IMR-90 (cell line): ENCODE data around the gene AHSG. TPM values are rescaled to one million over a fixed set of nuclear protein-coding genes. Genes with fewer than 3 reads are reported as not detected.

ENCODE experiments used
- ATAC-seq: fragments of 200-7000 bp; cut with Tn5 transposase; 2 replicates; pipeline ENCODE4 v1.9.1; 2020; ENCODE audit warnings: low read depth, mild to moderate bottlenecking, moderate library complexity
- BruUV-seq: library from RNA; stranded (reverse); fragments of 400-500 nt; replicated peaks from 2 replicates; lab custom pipeline; 2021; lab: Mats Ljungman, UMichigan
- CTCF ChIA-PET: fragments of 300-600 bp; formaldehyde crosslinking; extraction: SDS; loops from one replicate; lab custom pipeline; 2021; ENCODE audit warnings: antibody characterized with exemption; lab: Yijun Ruan, JAX
- POLR2A ChIA-PET: fragments of 300-600 bp; sonication (Branson Sonifier 250); formaldehyde crosslinking; loops from one replicate; lab custom pipeline; 2022; ENCODE audit warnings: antibody characterized with exemption; ENCODE audit not compliant: unreplicated experiment; lab: Charles Lee
- DNase-seq: peaks from one replicate; pipeline ENCODE4 v3.0.0; 2013
- H2AFZ ChIP-seq: replicated peaks from 2 replicates; pipeline ENCODE3; 2013; ENCODE audit warnings: low read length, mild to moderate bottlenecking; ENCODE audit not compliant: poor library complexity
- H2AK5ac ChIP-seq: 2 replicates; pipeline ENCODE4 v1.6.1; 2013; ENCODE audit warnings: low read depth, low read length, inconsistent platforms
- H2AK9ac ChIP-seq: replicated peaks from 2 replicates; pipeline ENCODE3; 2013; ENCODE audit warnings: mild to moderate bottlenecking, low read depth, low read length, moderate library complexity; ENCODE audit not compliant: poor library complexity
- H2BK120ac ChIP-seq: 2 replicates; pipeline ENCODE4 v1.6.1; 2013; ENCODE audit warnings: low read depth, low read length, inconsistent platforms
- H2BK15ac ChIP-seq: 3 replicates; pipeline ENCODE4 v1.6.1; 2013; ENCODE audit warnings: low read depth, low read length, inconsistent platforms
- H2BK20ac ChIP-seq: 2 replicates; pipeline ENCODE4 v1.6.1; 2013; ENCODE audit warnings: low read depth, mild to moderate bottlenecking, inconsistent platforms, low read length, moderate library complexity
- H2BK5ac ChIP-seq: 2 replicates; pipeline ENCODE4 v1.6.1; 2013; ENCODE audit warnings: mild to moderate bottlenecking, low read depth, low read length, inconsistent platforms; ENCODE audit not compliant: poor library complexity, severe bottlenecking
- H3K14ac ChIP-seq: replicated peaks from 2 replicates; pipeline ENCODE4 v1.6.1; 2013; ENCODE audit warnings: low read depth, low read length, inconsistent platforms
- H3K18ac ChIP-seq: 2 replicates; pipeline ENCODE4 v1.6.1; 2013; ENCODE audit warnings: low read depth, low read length, control low read depth
- H3K23ac ChIP-seq: 2 replicates; pipeline ENCODE4 v1.6.1; 2013; ENCODE audit warnings: low read depth, low read length, inconsistent platforms
- H3K27ac ChIP-seq: 2 replicates; pipeline ENCODE4 v1.5.1; 2013; ENCODE audit warnings: mild to moderate bottlenecking, control low read depth, low read length; ENCODE audit not compliant: insufficient read depth
- H3K27me3 ChIP-seq: 2 replicates; pipeline ENCODE4 v1.6.1; 2013; ENCODE audit warnings: low read length; ENCODE audit not compliant: control insufficient read depth, insufficient read depth
- H3K36me3 ChIP-seq: 2 replicates; pipeline ENCODE4 v1.6.1; 2013; ENCODE audit warnings: low read length, mixed read lengths; ENCODE audit not compliant: control insufficient read depth, insufficient read depth
- H3K4ac ChIP-seq: 2 replicates; pipeline ENCODE4 v1.6.1; 2013; ENCODE audit warnings: low read depth, low read length, inconsistent platforms
- H3K4me1 ChIP-seq: 2 replicates; pipeline ENCODE4 v1.6.1; 2013; ENCODE audit warnings: low read length, mixed read lengths; ENCODE audit not compliant: control insufficient read depth, insufficient read depth
- H3K4me2 ChIP-seq: 2 replicates; pipeline ENCODE4 v1.6.1; 2013; ENCODE audit warnings: low read depth, mild to moderate bottlenecking, control low read depth, low read length, moderate library complexity
- H3K4me3 ChIP-seq: 2 replicates; pipeline ENCODE4 v1.5.1; 2013; ENCODE audit warnings: low read depth, mild to moderate bottlenecking, control low read depth, low read length, moderate library complexity; ENCODE audit not compliant: insufficient read depth
- H3K56ac ChIP-seq: 2 replicates; pipeline ENCODE4 v1.6.1; 2013; ENCODE audit warnings: low read length, inconsistent platforms; ENCODE audit not compliant: insufficient read depth; ENCODE audit errors: extremely low read depth
- H3K79me1 ChIP-seq, 2 experiments: 2 replicates each; pipeline ENCODE4 v1.6.1; 2013; ENCODE audit warnings: low read length in 2 of 2, inconsistent platforms in 1 of 2, low read depth in 1 of 2
- H3K9ac ChIP-seq: 2 replicates; pipeline ENCODE4 v1.6.1; 2013; ENCODE audit warnings: low read depth, low read length, control low read depth
- H3K9me1 ChIP-seq: 2 replicates; pipeline ENCODE4 v1.6.1; 2013; ENCODE audit warnings: low read length, inconsistent platforms; ENCODE audit not compliant: insufficient read depth
- H3K9me3 ChIP-seq: 2 replicates; pipeline ENCODE4 v1.6.1; 2013; ENCODE audit warnings: low read length; ENCODE audit not compliant: control insufficient read depth, insufficient read depth
- H4K20me1 ChIP-seq: 2 replicates; pipeline ENCODE4 v1.6.1; 2013; ENCODE audit warnings: low read length, inconsistent platforms; ENCODE audit not compliant: insufficient read depth
- H4K5ac ChIP-seq: 2 replicates; pipeline ENCODE4 v1.6.1; 2013; ENCODE audit warnings: mild to moderate bottlenecking, low read depth, low read length, control low read depth
- H4K8ac ChIP-seq, 2 experiments: 2 replicates each; pipeline ENCODE4 v1.6.1; 2013; ENCODE audit warnings: low read depth in 2 of 2, low read length in 2 of 2, control low read depth in 1 of 2, inconsistent platforms in 1 of 2
- H4K91ac ChIP-seq: 2 replicates; pipeline ENCODE4 v1.6.1; 2013; ENCODE audit warnings: low read depth, low read length, inconsistent platforms; ENCODE audit not compliant: insufficient read depth
- BHLHE40 ChIP-seq: fragments of 150-350 bp; IDR thresholded peaks from 2 replicates; pipeline ENCODE4 v1.6.1; 2016; ENCODE audit warnings: mild to moderate bottlenecking, low read depth, low read length
- CEBPB ChIP-seq: IDR thresholded peaks from 2 replicates; pipeline ENCODE4 v1.6.1; 2012; ENCODE audit warnings: low read depth, low read length, improper control_type of control experiment
- CHD1 ChIP-seq: IDR thresholded peaks from 2 replicates; pipeline ENCODE4 v1.6.1; 2012; ENCODE audit warnings: low read depth, low read length, improper control_type of control experiment
- CTCF ChIP-seq: conservative IDR thresholded peaks from 2 replicates; pipeline ENCODE4 v1.5.1; 2012; ENCODE audit warnings: mild to moderate bottlenecking, low read depth, low read length, improper control_type of control experiment
- ELK1 ChIP-seq: fragments of 150-350 bp; IDR thresholded peaks from 2 replicates; pipeline ENCODE4 v1.6.1; 2016; ENCODE audit warnings: low read depth, mild to moderate bottlenecking, low read length, moderate library complexity, borderline replicate concordance
- MAFK ChIP-seq: IDR thresholded peaks from 2 replicates; pipeline ENCODE4 v1.6.1; 2012; ENCODE audit warnings: low read depth, low read length, improper control_type of control experiment
- MAZ ChIP-seq: IDR thresholded peaks from 2 replicates; pipeline ENCODE4 v1.6.1; 2012; ENCODE audit warnings: low read depth, mild to moderate bottlenecking, low read length, improper control_type of control experiment, moderate library complexity, borderline replicate concordance
- MXI1 ChIP-seq: IDR thresholded peaks from 2 replicates; pipeline ENCODE4 v1.6.1; 2012; ENCODE audit warnings: low read depth, mild to moderate bottlenecking, low read length, moderate library complexity, borderline replicate concordance
- RAD21 ChIP-seq: IDR thresholded peaks from 2 replicates; pipeline ENCODE4 v1.6.1; 2012; ENCODE audit warnings: low read length, improper control_type of control experiment
- RCOR1 ChIP-seq: IDR thresholded peaks from 2 replicates; pipeline ENCODE4 v1.6.1; 2012; ENCODE audit warnings: mild to moderate bottlenecking, low read length, improper control_type of control experiment; ENCODE audit not compliant: insufficient replicate concordance
- RFX5 ChIP-seq: IDR thresholded peaks from 2 replicates; pipeline ENCODE4 v1.8.0; 2012; ENCODE audit warnings: low read depth, mild to moderate bottlenecking, low read length, moderate library complexity
- USF2 ChIP-seq: fragments of 150-350 bp; IDR thresholded peaks from 2 replicates; pipeline ENCODE4 v1.6.1; 2017; ENCODE audit warnings: mild to moderate bottlenecking, antibody characterized with exemption, low read length, low read depth
- WGBS, 2 experiments: methylation state at CpG; one replicate each; pipeline versions ENCODE4 v1.1.5 to v1.1.7; 2013; ENCODE audit warnings: missing lambda C conversion rate in 2 of 2; ENCODE audit not compliant: insufficient read length in 1 of 2; ENCODE audit errors: extremely low coverage in 2 of 2; 5-methylcytosine and 5-hydroxymethylcytosine counted together
- dilution Hi-C: fragments of 300-500 bp; cut with HindIII; formaldehyde crosslinking; loops from one replicate; pipeline ENCODE4 v1.14.3; 2018; ENCODE audit warnings: low sequenced_read_pairs; ENCODE audit not compliant: unreplicated experiment
- in situ Hi-C: fragments of 300-500 bp; cut with MboI; formaldehyde crosslinking; loops from 3 replicates; pipeline ENCODE4 v1.14.3; 2019; ENCODE audit warnings: low sequenced_read_pairs, inconsistent platforms, mixed read lengths
- intact Hi-C: fragments of 100-400 bp; cut with micrococcal nuclease; formaldehyde crosslinking; loops from 2 replicates; pipeline ENCODE4 v1.10.0; 2022
- polyA plus RNA-seq, 3 experiments: library from polyadenylated mRNA; depleted of rRNA; stranded (reverse); fragments of >200 nt; gene quantifications; 2 replicates each; pipeline ENCODE4 v1.2.3, GENCODE V29; 2012; ENCODE audit warnings: low replicate concordance in 1 of 3
- total RNA-seq: library from RNA; depleted of rRNA; stranded (reverse); fragments of >200 nt; gene quantifications from 2 replicates; pipeline ENCODE4 v1.2.3, GENCODE V29; 2012

AHSG gene
- total and polyA plus RNA-seq, 2 of the 4 experiments (the other 2 are of a cell fraction): not detected

GRCh38 chr3:186617036-186617946 lies 4.4 kb downstream of the AHSG start:
- in situ Hi-C loops (loop anchor here (5.0 kb wide), 1 partner anchor 205 kb away; no protein-coding TSS in a partner anchor), intact Hi-C loops (loop anchor here (2.0 to 5.0 kb wide), 4 partner anchors 76 to 635 kb away; no protein-coding TSS in a partner anchor), dilution Hi-C loops (no loop called here)
- BruUV-seq: no TSS peak
- H3K56ac ChIP-seq: no peak overlapping the region
- no peak overlapping the region for H4K8ac ChIP-seq
- no peaks in the 10 kb centered on the region for H3K36me3 ChIP-seq
- H2BK120ac ChIP-seq: peak overlapping the region; percentile 68; the same call in 1 of the 2 replicates
- H2BK20ac ChIP-seq: no peak overlapping the region
- peaks cover 14% of the 10 kb centered on the region for H3K27me3 ChIP-seq
- H2AFZ ChIP-seq: peak overlapping the region; percentile 96
- H2AK9ac ChIP-seq: peak overlapping the region; percentile 83
- peak; percentile 99 for ATAC-seq
- peak overlapping the region; percentile 10; the same call in 1 of the 2 replicates for H3K4me3 ChIP-seq
- H4K5ac ChIP-seq: no peak overlapping the region
- ChIA-PET CTCF (interaction anchor here (0.5 to 3.8 kb wide), 22 partner anchors 9 to 645 kb away, joined by 3 to 28 read pairs (median 4); partner anchors contain the start of gene DNAJB11), POLR2A (interaction anchor here (1.2 kb wide), 1 partner anchor 167 kb away, joined by 4 read pairs; the partner anchor contains the start of gene EIF4A2)
- DNase-seq: peak; percentile 96
- no peak overlapping the region for H3K4ac ChIP-seq
- H3K23ac ChIP-seq: no peak overlapping the region
- no peak overlapping the region for H3K27ac ChIP-seq
- H3K9me1 ChIP-seq: no peaks in the 10 kb centered on the region
- H3K4me1 ChIP-seq: no peaks in the 10 kb centered on the region
- no peak overlapping the region for H2BK5ac ChIP-seq
- H3K9ac ChIP-seq: peak overlapping the region; percentile 63
- no peak overlapping the region for H4K91ac ChIP-seq
- no peak overlapping the region; the same call in 1 of the 2 replicates for H2AK5ac ChIP-seq
- H2BK15ac ChIP-seq: no peak overlapping the region
- H3K4me2 ChIP-seq: peak overlapping the region; percentile 63
- WGBS, 2 experiments: 24% methylated on average over 16 of the region's 31 CpGs; no CpG with 5 or more reads in 1 of the 2 experiments
- no peaks in the 10 kb centered on the region for H3K79me1 ChIP-seq
- H3K9me3 ChIP-seq: no peaks in the 10 kb centered on the region
- no peak overlapping the region for H3K14ac ChIP-seq
- H3K18ac ChIP-seq: no peak overlapping the region
- no peaks in the 10 kb centered on the region for H4K20me1 ChIP-seq
- TF ChIP-seq RFX5: no peak
- peak; percentile 25; the same call in 1 of the 2 replicates for TF ChIP-seq MAFK
- TF ChIP-seq BHLHE40: no peak
- peak; percentile 96 for TF ChIP-seq CTCF
- TF ChIP-seq CHD1: no peak
- TF ChIP-seq MAZ: peak; percentile 52; the same call in 1 of the 2 replicates
- TF ChIP-seq USF2: no peak
- no peak for TF ChIP-seq ELK1
- TF ChIP-seq RAD21: peak; percentile 74
- TF ChIP-seq RCOR1: no peak
- no peak for TF ChIP-seq MXI1
- TF ChIP-seq CEBPB: peak; percentile 5; the same call in 1 of the 2 replicates
